ENCODE data around the gene RGS6.

- TF ChIP-seq POLR2A (IDR thresholded peaks at IDR 0.05): no peak
- TF ChIP-seq POLR2AphosphoS5 (IDR thresholded peaks at IDR 0.05): no peak
Measured at GRCh38 chr14:72201645-72202044, 269.4 kb downstream of the RGS6 start.
